ENCODE measurements around the gene TRIM67.

DNA sequence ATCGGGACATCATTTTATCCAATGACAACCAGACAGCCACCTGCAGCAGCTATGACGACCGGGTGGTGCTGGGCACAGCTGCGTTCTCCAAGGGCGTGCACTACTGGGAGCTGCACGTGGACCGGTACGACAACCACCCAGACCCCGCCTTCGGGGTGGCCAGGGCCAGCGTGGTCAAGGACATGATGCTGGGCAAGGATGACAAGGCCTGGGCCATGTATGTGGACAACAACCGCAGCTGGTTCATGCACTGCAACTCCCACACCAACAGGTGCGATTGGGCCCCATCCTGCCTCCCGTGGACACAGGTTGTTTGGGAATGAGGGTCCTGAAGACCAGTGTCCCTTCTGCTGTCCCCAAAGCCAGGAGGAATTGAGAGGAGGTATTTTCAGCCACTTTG, 47.1 kb downstream of the TRIM67 start:
- TF ChIP-seq, protein P1, sequence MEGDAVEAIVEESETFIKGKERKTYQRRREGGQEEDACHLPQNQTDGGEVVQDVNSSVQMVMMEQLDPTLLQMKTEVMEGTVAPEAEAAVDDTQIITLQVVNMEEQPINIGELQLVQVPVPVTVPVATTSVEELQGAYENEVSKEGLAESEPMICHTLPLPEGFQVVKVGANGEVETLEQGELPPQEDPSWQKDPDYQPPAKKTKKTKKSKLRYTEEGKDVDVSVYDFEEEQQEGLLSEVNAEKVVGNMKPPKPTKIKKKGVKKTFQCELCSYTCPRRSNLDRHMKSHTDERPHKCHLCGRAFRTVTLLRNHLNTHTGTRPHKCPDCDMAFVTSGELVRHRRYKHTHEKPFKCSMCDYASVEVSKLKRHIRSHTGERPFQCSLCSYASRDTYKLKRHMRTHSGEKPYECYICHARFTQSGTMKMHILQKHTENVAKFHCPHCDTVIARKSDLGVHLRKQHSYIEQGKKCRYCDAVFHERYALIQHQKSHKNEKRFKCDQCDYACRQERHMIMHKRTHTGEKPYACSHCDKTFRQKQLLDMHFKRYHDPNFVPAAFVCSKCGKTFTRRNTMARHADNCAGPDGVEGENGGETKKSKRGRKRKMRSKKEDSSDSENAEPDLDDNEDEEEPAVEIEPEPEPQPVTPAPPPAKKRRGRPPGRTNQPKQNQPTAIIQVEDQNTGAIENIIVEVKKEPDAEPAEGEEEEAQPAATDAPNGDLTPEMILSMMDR (IDR thresholded peaks at IDR 0.05 in 2 of 3, conservative IDR thresholded peaks at IDR 0.05 in 1 of 3; ENCODE audit: insufficient read depth in 2 of 3, low read depth in 1 of 3, low read length in 3 of 3), result no peak
- no peak for TF ChIP-seq EZH2 (IDR thresholded peaks at IDR 0.05; ENCODE audit: borderline replicate concordance, low read depth, low read length)

Measured in K562 (cell line).